ENCODE measurements around the gene CENPM.

The CENPM gene

GRCh38 chr22:41908411-41909309 lies 38.3 kb downstream of the CENPM start:
- TF ChIP-seq EZH2 (IDR thresholded peaks at IDR 0.05; ENCODE audit: borderline replicate concordance, low read length) (no peak), CTCF (IDR thresholded peaks at IDR 0.05; ENCODE audit: low read length) (no peak)
- 0 out of 2 replicates have a peak, but pooled peaks cover 8% of the 10 kb centered on the region for H3K27me3 ChIP-seq (ENCODE audit: insufficient read depth, low read length)

GRCh38 chr22:41907436-41908401 lies 39.2 kb downstream of the CENPM start:
- Histone ChIP-seq H3K9me2 (ENCODE audit: low read depth, low read length) (no peaks in the 10 kb centered on the region), H2AFZ (ENCODE audit: low read length) (no peak overlapping the region), H3K36me3 (ENCODE audit: insufficient read depth, low read length) (peaks cover 52% of the 10 kb centered on the region), H3K79me2 (ENCODE audit: insufficient read depth, low read length) (no peaks in the 10 kb centered on the region), H3K4me2 (ENCODE audit: low read length) (no peak overlapping the region), H3K9ac (ENCODE audit: low read length) (no peak overlapping the region), H3F3A (ENCODE audit: insufficient read depth, low read length) (0 out of 2 replicates have a peak, but pooled peaks cover 3% of the 10 kb centered on the region), H3K4me1 (ENCODE audit: insufficient read depth, low read length, severe bottlenecking) (peaks cover 25% of the 10 kb centered on the region), H3K27me3 (ENCODE audit: insufficient read depth, low read length) (0 out of 2 replicates have a peak, but pooled peaks cover 8% of the 10 kb centered on the region), H3K9me3 (ENCODE audit: low read length) (no peaks in the 10 kb centered on the region), H3K4me3 (ENCODE audit: low read depth, low read length, poor library complexity, severe bottlenecking) (no peak overlapping the region), H4K20me1 (ENCODE audit: insufficient read depth, low read length) (no peaks in the 10 kb centered on the region), H3K27ac (ENCODE audit: low read depth, low read length, poor library complexity, severe bottlenecking) (no peak overlapping the region)
- TF ChIP-seq EZH2 (IDR thresholded peaks at IDR 0.05; ENCODE audit: borderline replicate concordance, low read length) (no peak), CTCF (IDR thresholded peaks at IDR 0.05; ENCODE audit: low read length) (no peak)

More at GRCh38 chr22:41908411-41909309, 38.3 kb downstream of the CENPM start:
- peaks cover 25% of the 10 kb centered on the region for H3K4me1 ChIP-seq (ENCODE audit: insufficient read depth, low read length, severe bottlenecking)
- H3K4me3 ChIP-seq (ENCODE audit: low read depth, low read length, poor library complexity, severe bottlenecking): no peak overlapping the region
- no peak overlapping the region for H3K27ac ChIP-seq (ENCODE audit: low read depth, low read length, poor library complexity, severe bottlenecking)
- no peaks in the 10 kb centered on the region for H4K20me1 ChIP-seq (ENCODE audit: insufficient read depth, low read length)
- peaks cover 43% of the 10 kb centered on the region for H3K36me3 ChIP-seq (ENCODE audit: insufficient read depth, low read length)
- no peaks in the 10 kb centered on the region for H3K9me2 ChIP-seq (ENCODE audit: low read depth, low read length)
- no peak overlapping the region for H3K9ac ChIP-seq (ENCODE audit: low read length)
- H3F3A ChIP-seq (ENCODE audit: insufficient read depth, low read length): 0 out of 2 replicates have a peak, but pooled peaks cover 3% of the 10 kb centered on the region
- no peak overlapping the region for H2AFZ ChIP-seq (ENCODE audit: low read length)
- no peaks in the 10 kb centered on the region for H3K9me3 ChIP-seq (ENCODE audit: low read length)
- H3K4me2 ChIP-seq (ENCODE audit: low read length): no peak overlapping the region
- no peaks in the 10 kb centered on the region for H3K79me2 ChIP-seq (ENCODE audit: insufficient read depth, low read length)

GRCh38 chr22:41906822-41907221 lies 40.1 kb downstream of the CENPM start:
- TF ChIP-seq EZH2 (IDR thresholded peaks at IDR 0.05; ENCODE audit: borderline replicate concordance, low read length): no peak
- TF ChIP-seq CTCF (IDR thresholded peaks at IDR 0.05; ENCODE audit: low read length): no peak
- peaks cover 61% of the 10 kb centered on the region for H3K36me3 ChIP-seq (ENCODE audit: insufficient read depth, low read length)
- no peak overlapping the region for H3K4me2 ChIP-seq (ENCODE audit: low read length)
- H3K9ac ChIP-seq (ENCODE audit: low read length): no peak overlapping the region
- H3K9me3 ChIP-seq (ENCODE audit: low read length): no peaks in the 10 kb centered on the region
- 0 out of 2 replicates have a peak, but pooled peaks cover 3% of the 10 kb centered on the region for H3F3A ChIP-seq (ENCODE audit: insufficient read depth, low read length)
- no peak overlapping the region for H3K27ac ChIP-seq (ENCODE audit: low read depth, low read length, poor library complexity, severe bottlenecking)
- H3K4me1 ChIP-seq (ENCODE audit: insufficient read depth, low read length, severe bottlenecking): peaks cover 25% of the 10 kb centered on the region
- no peaks in the 10 kb centered on the region for H3K27me3 ChIP-seq (ENCODE audit: insufficient read depth, low read length)
- H3K4me3 ChIP-seq (ENCODE audit: low read depth, low read length, poor library complexity, severe bottlenecking): no peak overlapping the region
- H2AFZ ChIP-seq (ENCODE audit: low read length): no peak overlapping the region
- H3K9me2 ChIP-seq (ENCODE audit: low read depth, low read length): no peaks in the 10 kb centered on the region
- no peaks in the 10 kb centered on the region for H4K20me1 ChIP-seq (ENCODE audit: insufficient read depth, low read length)
- no peaks in the 10 kb centered on the region for H3K79me2 ChIP-seq (ENCODE audit: insufficient read depth, low read length)
